ENCODE results near the gene ZNF593OS.

DNA sequence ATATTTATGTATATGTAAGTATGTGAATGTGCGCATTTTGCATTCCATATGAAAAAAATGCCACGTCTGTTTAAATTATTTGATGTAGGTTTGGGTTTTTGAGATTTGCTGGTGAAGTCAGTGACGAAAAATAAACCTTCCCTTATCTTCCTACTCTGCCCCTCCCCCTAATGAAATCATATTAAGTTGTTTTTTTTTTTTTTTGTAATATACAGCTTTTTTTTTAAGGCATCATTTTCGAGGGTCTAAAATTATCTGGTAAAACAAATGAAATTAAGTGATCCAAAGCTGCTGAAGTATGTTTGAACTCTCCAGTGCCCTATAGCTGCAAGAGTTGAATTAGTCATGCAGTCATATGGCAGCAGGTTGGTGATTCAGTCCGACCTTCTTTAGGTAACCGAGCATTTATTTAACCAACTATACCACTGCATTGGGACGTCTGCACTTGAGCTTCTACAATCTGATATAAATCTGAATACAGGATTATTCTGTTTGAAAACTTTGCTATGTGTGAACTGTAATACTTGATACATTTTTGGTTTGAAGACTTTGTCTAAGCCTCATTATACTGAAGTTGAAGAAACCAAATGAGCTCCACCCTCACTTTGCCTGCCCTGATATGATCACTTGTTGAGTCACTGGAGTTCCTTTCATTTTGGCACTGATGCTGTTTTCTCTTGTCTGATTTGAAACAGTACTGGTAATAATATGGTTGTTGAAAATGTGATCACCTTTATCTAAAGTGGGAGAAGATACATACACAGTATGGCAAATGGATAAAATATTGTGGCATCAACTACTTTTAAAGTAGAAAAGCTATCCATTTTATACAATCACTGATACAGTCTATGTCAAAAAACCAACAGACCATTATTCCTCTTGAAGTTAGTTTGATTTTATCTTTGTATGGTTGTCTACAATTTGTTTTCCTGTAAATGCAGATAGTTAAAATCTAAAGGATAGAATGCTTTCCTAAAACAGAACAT lies 48.4 kb downstream of the ZNF593OS start:
- TF ChIP-seq CTCF (IDR thresholded peaks at IDR 0.05 in 8 of 11, conservative IDR thresholded peaks at IDR 0.05 in 3 of 11) (no peak), POLR2AphosphoS5 (IDR thresholded peaks at IDR 0.05) (no peak)

All from spleen (tissue), 7 donors.